HepG2 (cell line): ENCODE data around the gene FLAD1. TPM values are rescaled to one million over a fixed set of nuclear protein-coding genes. Genes with fewer than 3 reads are reported as not detected.

Experiments used
- GABPB1 ChIP-seq: IDR thresholded peaks from 2 replicates; pipeline ENCODE4 v1.6.1; 2016; ENCODE audit warnings: mild to moderate bottlenecking, missing genetic modification reagents, moderate library complexity, missing compliant biosample characterization
- IRX3 ChIP-seq: sonication (generic); formaldehyde crosslinking; IDR thresholded peaks from 2 replicates; pipeline ENCODE4 v1.8.1; 2023; ENCODE audit warnings: mild to moderate bottlenecking, low read depth, missing genetic modification reagents, borderline replicate concordance
- KDM2A ChIP-seq: sonication (generic); formaldehyde crosslinking; IDR thresholded peaks from 2 replicates; pipeline ENCODE4 v1.4.0; 2020; ENCODE audit warnings: low read depth, missing genetic modification reagents, borderline replicate concordance
- RARA ChIP-seq: IDR thresholded peaks from 2 replicates; pipeline ENCODE4 v1.6.1; 2016; ENCODE audit warnings: missing genetic modification reagents, missing compliant biosample characterization
- ZNF207 ChIP-seq: fragments of 450-650 bp; IDR thresholded peaks from 2 replicates; pipeline ENCODE4 v1.6.1; 2016; ENCODE audit warnings: antibody characterized with exemption, borderline replicate concordance
- ZNF562 ChIP-seq: sonication (generic); formaldehyde crosslinking; IDR thresholded peaks from 2 replicates; pipeline ENCODE4 v1.8.0; 2022; ENCODE audit warnings: missing genetic modification reagents, borderline replicate concordance
- ZNF644 ChIP-seq: IDR thresholded peaks from 2 replicates; pipeline ENCODE4 v1.6.1; 2016; ENCODE audit warnings: low read depth
- polyA plus RNA-seq, 8 experiments: library from polyadenylated mRNA; depleted of rRNA in 3 of 8; stranded (reverse) in 7 of 8; unstranded in 1 of 8; fragments of >200 nt; fragmentation: Illumina TruSeq in 4 of 8; extraction: Trizol in 4 of 8; gene quantifications; 2 replicates each; pipeline versions ENCODE4 v1.2.1 to v1.2.3, GENCODE V29; 2011 to 2016; ENCODE audit warnings: low read depth in 4 of 8, missing spikeins in 1 of 8, mixed read lengths in 1 of 8; ENCODE audit not compliant: insufficient read depth in 1 of 8
- total RNA-seq, 5 experiments: library from RNA; depleted of rRNA; stranded (reverse); fragments of >200 nt; fragmentation: Illumina TruSeq; extraction: Trizol; gene quantifications; 2 replicates each; pipeline ENCODE4 v1.2.3, GENCODE V29; 2016; ENCODE audit warnings: low read depth in 1 of 5
- TF ChIP-seq, protein P1 (sequence below): IDR thresholded peaks from 2 replicates; pipeline ENCODE4 v1.6.1; 2016
- TF ChIP-seq, protein P2 (sequence below): sonication (generic); formaldehyde crosslinking; IDR thresholded peaks from 2 replicates; pipeline ENCODE4 v1.5.0; 2020; ENCODE audit warnings: mild to moderate bottlenecking, missing genetic modification reagents

Gene FLAD1
- total and polyA plus RNA-seq, 2 of the 13 experiments (the other 11 are each of a cell fraction or from before 2014, with no cell fraction given): 25.9 to 32.8 TPM

DNA sequence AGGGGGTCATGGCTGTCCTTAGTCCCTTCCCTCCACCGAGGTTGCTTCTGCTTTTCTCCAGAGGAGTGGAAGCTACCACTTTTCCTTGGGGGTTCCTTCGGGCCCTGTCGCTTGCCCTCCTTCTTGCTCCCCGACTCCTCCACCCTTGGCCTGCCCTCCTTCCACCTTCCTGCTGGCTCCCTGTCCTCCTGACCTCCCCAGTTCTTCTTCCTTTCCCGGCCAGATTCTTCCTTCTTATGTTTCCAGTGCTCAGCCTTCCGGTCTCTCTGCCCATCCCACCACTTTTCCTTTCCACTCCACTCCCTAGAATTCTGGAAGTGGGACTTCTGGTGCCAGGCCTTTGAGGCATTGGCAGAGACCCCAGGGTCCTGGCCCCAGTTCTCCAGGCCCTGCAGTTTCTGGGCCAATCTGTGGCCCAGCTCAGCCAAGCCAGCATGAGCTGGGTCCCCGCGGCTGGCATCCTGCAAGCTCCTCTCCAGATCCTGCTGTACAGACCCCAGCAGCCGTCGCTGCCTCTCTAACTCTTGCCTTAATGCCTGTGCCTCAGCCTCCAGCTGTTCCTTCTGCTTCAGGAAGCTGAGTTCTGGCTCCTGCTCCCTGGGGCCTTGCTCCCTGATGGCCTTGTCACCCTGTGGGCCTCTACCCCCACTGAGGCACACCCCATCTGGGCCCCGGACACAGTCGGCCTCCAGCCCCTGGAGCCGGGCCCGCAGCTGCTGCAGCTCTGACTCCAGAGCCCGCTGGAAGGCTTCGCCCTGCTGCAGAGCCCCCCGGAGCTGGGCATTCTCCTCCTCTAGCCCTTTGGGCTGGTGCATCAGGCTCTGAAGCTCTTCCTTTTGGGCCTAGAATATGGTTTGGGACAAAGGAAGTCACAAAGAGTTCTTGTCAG, 36.9 kb upstream of the FLAD1 start (continued):
- TF ChIP-seq, protein P1, sequence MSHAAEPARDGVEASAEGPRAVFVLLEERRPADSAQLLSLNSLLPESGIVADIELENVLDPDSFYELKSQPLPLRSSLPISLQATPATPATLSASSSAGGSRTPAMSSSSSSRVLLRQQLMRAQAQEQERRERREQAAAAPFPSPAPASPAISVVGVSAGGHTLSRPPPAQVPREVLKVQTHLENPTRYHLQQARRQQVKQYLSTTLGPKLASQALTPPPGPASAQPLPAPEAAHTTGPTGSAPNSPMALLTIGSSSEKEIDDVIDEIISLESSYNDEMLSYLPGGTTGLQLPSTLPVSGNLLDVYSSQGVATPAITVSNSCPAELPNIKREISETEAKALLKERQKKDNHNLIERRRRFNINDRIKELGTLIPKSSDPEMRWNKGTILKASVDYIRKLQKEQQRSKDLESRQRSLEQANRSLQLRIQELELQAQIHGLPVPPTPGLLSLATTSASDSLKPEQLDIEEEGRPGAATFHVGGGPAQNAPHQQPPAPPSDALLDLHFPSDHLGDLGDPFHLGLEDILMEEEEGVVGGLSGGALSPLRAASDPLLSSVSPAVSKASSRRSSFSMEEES: no peak
- TF ChIP-seq ZNF644 (CRISPR knock-in tag): no peak
- no peak for TF ChIP-seq ZNF207
- no peak for TF ChIP-seq RARA (CRISPR knock-in tag)
- TF ChIP-seq IRX3 (CRISPR knock-in tag): no peak
- TF ChIP-seq, protein P2, sequence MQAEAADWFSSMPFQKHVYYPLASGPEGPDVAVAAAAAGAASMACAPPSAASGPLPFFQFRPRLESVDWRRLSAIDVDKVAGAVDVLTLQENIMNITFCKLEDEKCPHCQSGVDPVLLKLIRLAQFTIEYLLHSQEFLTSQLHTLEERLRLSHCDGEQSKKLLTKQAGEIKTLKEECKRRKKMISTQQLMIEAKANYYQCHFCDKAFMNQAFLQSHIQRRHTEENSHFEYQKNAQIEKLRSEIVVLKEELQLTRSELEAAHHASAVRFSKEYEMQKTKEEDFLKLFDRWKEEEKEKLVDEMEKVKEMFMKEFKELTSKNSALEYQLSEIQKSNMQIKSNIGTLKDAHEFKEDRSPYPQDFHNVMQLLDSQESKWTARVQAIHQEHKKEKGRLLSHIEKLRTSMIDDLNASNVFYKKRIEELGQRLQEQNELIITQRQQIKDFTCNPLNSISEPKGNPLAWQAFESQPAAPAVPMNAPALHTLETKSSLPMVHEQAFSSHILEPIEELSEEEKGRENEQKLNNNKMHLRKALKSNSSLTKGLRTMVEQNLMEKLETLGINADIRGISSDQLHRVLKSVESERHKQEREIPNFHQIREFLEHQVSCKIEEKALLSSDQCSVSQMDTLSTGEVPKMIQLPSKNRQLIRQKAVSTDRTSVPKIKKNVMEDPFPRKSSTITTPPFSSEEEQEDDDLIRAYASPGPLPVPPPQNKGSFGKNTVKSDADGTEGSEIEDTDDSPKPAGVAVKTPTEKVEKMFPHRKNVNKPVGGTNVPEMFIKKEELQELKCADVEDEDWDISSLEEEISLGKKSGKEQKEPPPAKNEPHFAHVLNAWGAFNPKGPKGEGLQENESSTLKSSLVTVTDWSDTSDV (CRISPR knock-in tag): no peak
- TF ChIP-seq KDM2A (CRISPR knock-in tag): no peak
- TF ChIP-seq ZNF562 (CRISPR knock-in tag): no peak
- no peak for TF ChIP-seq GABPB1 (CRISPR knock-in tag)
